ENCODE results near the gene CFAP100.

The CFAP100 gene

GRCh38 chr3:126464997-126465396, 70.3 kb downstream of the CFAP100 start:
- FAIRE-seq (no peak), DNase-seq (ENCODE audit: insufficient read length) (no peak)

DNA sequence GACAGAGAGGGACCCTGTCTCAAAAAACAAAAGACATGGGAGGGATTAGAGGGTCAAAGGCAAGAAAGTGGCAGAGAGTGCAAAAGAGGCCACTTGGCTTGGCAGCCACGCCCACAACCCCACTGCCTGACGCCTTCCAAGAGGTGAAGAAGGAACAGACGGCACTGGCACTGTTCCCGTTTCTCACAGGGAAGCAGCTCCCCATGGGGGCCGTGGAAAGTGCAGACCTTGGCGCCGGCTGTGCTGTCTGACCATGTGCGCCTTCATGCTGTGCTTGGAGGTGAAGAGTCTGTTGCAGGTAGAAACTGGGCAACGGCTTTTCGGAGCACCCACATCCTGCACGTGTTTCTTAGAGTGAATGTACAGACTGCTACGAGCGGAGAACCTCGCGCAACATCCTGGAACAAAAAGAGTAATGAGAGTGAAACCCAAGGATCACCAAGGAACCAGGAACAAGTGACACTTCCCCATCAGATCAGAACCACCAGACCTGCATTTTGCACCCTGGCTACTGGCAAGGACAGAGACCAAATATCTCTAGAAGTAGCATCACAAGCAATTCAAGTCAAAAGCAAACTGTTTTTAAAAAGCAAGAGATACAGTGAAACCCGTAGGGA, 71.3 kb downstream of the CFAP100 start:
- no peak for DNase-seq (ENCODE audit: insufficient read length)
- no peak for FAIRE-seq
- TF ChIP-seq POLR2A (IDR thresholded peaks at IDR 0.05; ENCODE audit: low read depth, low read length): no peak
- TF ChIP-seq POLR2AphosphoS5 (IDR thresholded peaks at IDR 0.05; ENCODE audit: low read depth, low read length): no peak
- no peak for TF ChIP-seq TAF1 (IDR thresholded peaks at IDR 0.05; ENCODE audit: borderline replicate concordance, low read depth, low read length)

More at GRCh38 chr3:126464997-126465396, 70.3 kb downstream of the CFAP100 start:
- TF ChIP-seq POLR2A (IDR thresholded peaks at IDR 0.05; ENCODE audit: low read depth, low read length): no peak
- TF ChIP-seq POLR2AphosphoS5 (IDR thresholded peaks at IDR 0.05; ENCODE audit: low read depth, low read length): no peak
- no peak for TF ChIP-seq TAF1 (IDR thresholded peaks at IDR 0.05; ENCODE audit: borderline replicate concordance, low read depth, low read length)

DNA sequence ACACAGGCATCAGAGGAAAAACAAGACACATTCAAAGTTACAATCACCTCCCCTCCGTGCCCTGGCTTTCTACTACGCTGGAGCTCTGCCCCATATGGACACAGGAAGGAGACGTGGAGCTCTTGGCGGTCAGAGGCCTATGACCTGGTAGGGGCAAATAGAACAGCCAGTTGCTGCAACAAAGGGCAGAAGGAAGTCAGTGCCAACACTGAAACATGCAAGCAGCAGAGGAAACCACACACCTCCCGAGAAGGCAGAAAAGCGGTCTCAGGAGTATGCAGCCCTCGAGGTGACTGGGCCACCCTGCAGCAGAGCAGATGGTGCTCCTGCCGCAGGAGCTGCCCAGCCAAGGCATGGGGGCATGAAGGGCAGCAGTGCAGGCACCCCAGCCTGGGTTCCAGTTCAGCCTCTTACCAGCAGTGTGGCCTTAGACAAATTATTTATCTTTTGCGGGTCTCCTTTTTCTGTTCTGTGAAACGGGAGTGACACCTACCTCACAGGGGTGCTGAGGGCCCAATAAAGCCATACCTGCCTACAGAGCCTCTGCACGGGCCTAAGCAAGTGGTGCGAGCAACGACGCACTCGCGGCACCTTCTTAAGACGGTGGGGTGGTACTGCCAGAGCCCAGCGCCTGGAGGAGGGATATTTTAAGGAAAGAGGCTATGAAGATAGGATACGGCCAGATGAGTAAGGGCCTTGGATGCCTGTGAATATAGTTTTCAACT, 72.3 kb downstream of the CFAP100 start:
- DNase-seq (ENCODE audit: insufficient read length): no peak
- TF ChIP-seq TAF1 (IDR thresholded peaks at IDR 0.05; ENCODE audit: borderline replicate concordance, low read depth, low read length) (no peak), POLR2AphosphoS5 (IDR thresholded peaks at IDR 0.05; ENCODE audit: low read depth, low read length) (no peak), POLR2A (IDR thresholded peaks at IDR 0.05; ENCODE audit: low read depth, low read length) (no peak)
- no peak for FAIRE-seq

DNA sequence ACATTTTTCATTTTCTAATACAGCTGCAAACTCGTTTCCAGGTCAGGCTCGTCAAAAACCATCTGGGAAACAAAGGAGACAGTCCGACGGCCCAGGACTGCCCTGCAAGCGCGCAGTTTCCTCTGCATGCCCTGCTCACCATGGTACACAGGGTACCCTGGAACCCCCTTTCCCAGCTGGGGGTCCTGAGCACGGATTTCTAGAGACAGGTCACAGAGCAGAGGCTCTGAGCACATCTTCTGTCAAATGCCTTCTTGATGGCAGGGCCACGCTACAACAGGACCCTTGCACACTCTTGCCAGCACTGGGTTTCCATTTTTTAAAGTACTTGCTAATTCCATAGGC, 72.9 kb downstream of the CFAP100 start:
- DNase-seq (ENCODE audit: insufficient read length) (no peak), FAIRE-seq (no peak)
- TF ChIP-seq POLR2AphosphoS5 (IDR thresholded peaks at IDR 0.05; ENCODE audit: low read depth, low read length): no peak
- TF ChIP-seq TAF1 (IDR thresholded peaks at IDR 0.05; ENCODE audit: borderline replicate concordance, low read depth, low read length): no peak
- TF ChIP-seq POLR2A (IDR thresholded peaks at IDR 0.05; ENCODE audit: low read depth, low read length): no peak

DNA sequence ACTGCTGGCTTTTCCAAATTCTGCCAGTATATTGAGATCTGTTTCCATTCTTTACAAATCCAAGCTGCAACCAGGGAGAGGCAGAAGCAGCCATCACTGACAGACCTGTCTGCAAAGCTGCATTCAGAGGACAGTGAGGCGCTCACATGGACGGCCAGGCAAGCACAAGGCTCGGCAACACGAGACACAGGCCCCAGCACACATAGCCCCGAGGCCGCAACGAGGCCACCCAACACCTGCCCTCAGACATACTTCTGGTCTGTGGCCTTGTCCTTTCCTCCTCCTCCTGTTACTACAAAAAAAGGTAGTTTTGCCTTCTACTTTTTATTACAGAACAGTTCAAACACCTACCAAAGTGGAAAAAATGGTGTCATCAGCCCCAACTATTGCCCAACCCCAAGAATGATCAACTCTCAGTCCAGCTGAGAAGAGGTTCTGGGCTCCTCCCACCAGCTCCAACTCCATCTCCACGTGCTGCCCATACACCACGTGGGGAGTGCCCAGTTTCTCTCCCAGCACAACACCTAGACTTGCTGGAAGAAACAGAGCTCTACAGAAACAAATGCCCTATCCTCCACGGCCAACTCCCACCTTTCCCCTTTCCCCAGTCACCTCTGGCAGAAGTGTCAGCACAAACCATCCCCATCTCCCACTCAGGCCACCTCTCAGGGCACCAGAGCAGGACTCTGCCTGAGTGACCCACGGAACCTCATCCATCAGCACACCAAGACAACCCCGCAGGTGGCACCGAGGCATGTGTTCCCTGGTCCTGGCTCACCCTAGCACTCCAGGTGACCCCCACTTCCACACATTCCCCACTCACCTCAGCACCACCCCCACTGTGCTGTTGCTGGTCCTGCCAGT, 73.6 kb downstream of the CFAP100 start:
- no peak for DNase-seq (ENCODE audit: insufficient read length)
- TF ChIP-seq POLR2AphosphoS5 (IDR thresholded peaks at IDR 0.05; ENCODE audit: low read depth, low read length): no peak
- TF ChIP-seq POLR2A (IDR thresholded peaks at IDR 0.05; ENCODE audit: low read depth, low read length): no peak
- no peak for TF ChIP-seq TAF1 (IDR thresholded peaks at IDR 0.05; ENCODE audit: borderline replicate concordance, low read depth, low read length)

GRCh38 chr3:126469479-126469878, 74.8 kb downstream of the CFAP100 start:
- DNase-seq (ENCODE audit: insufficient read length) (no peak), FAIRE-seq (no peak)
- TF ChIP-seq TAF1 (IDR thresholded peaks at IDR 0.05; ENCODE audit: borderline replicate concordance, low read depth, low read length): no peak

More for the DNA sequence above, 73.6 kb downstream of the CFAP100 start:
- no peak for FAIRE-seq

DNA sequence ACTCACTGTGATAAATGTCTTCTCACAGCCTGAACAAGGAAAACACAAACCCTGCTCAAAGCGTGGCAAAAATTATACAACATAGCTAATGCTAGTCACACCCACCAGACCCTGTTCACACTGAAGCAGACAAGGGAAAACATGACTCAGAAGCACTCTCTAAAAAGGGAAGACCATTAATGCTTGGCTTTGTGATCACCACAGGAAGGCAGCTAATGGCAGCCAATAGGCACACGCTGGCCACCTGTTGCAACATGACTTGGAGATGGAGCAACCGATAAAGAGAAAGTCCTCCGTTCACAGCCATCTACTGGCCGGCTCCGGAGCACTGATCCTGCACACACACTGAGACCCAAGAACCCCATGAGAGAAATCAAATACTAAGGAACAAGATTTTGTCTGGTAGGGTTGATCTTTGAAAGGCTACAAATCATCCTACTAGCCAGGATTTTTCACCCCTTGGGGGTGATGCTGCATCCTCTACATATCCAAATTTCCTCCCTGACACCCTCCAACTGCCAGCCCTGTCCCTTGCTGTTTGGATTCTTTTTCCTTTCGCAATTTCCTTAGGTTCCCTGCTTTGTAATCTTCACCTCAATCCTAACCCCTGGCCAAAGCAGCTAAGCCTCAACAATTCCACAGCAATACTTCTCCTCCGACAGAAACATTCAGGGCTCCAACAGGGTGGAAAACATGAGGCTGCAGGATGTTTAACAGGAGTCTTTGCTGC, 77.7 kb downstream of the CFAP100 start:
- FAIRE-seq (no peak), DNase-seq (ENCODE audit: insufficient read length) (no peak)
- TF ChIP-seq POLR2A (IDR thresholded peaks at IDR 0.05; ENCODE audit: low read depth, low read length): no peak
- no peak for TF ChIP-seq POLR2AphosphoS5 (IDR thresholded peaks at IDR 0.05; ENCODE audit: low read depth, low read length)
- no peak for TF ChIP-seq TAF1 (IDR thresholded peaks at IDR 0.05; ENCODE audit: borderline replicate concordance, low read depth, low read length)

- no peak for FAIRE-seq
- no peak for DNase-seq (ENCODE audit: insufficient read length)
- TF ChIP-seq POLR2A (IDR thresholded peaks at IDR 0.05; ENCODE audit: low read depth, low read length) (no peak), TAF1 (IDR thresholded peaks at IDR 0.05; ENCODE audit: borderline replicate concordance, low read depth, low read length) (no peak), POLR2AphosphoS5 (IDR thresholded peaks at IDR 0.05; ENCODE audit: low read depth, low read length) (no peak)
These were observed 78.8 kb downstream of the CFAP100 start for GRCh38 chr3:126473292-126474168.

- FAIRE-seq (no peak), DNase-seq (ENCODE audit: insufficient read length) (peak; percentile 51)
- TF ChIP-seq POLR2A (IDR thresholded peaks at IDR 0.05; ENCODE audit: low read depth, low read length) (no peak), TAF1 (IDR thresholded peaks at IDR 0.05; ENCODE audit: borderline replicate concordance, low read depth, low read length) (no peak)
These were observed 80.0 kb downstream of the CFAP100 start for GRCh38 chr3:126474498-126475412.

All from GM12892 (cell line).